AG09319 (cell line): Measurements from ENCODE around the gene CD81.

Experiments used
- DNase-seq: peaks from one replicate; pipeline ENCODE4 v3.0.0-alpha.2; 2010; ENCODE audit warnings: low read depth; ENCODE audit errors: extremely low read depth
- CTCF ChIP-seq: IDR thresholded peaks from 2 replicates; pipeline ENCODE4 v1.5.1; 2011; ENCODE audit warnings: low read depth, mild to moderate bottlenecking, inconsistent platforms, low read length, moderate library complexity

The CD81 gene

GRCh38 chr11:2413742-2414579 is 36.9 kb downstream of the CD81 start:
- no peak for DNase-seq
- no peak for TF ChIP-seq CTCF

- TF ChIP-seq CTCF, result no peak
Observed at GRCh38 chr11:2414616-2415015, 37.5 kb downstream of the CD81 start.

GRCh38 chr11:2415171-2415570 is 38.1 kb downstream of the CD81 start:
- no peak for DNase-seq
- TF ChIP-seq CTCF, result no peak

More at GRCh38 chr11:2414616-2415015, 37.5 kb downstream of the CD81 start:
- no peak for DNase-seq

- no peak; the same call in 1 of the 2 replicates for TF ChIP-seq CTCF
- no peak for DNase-seq
Observed at GRCh38 chr11:2415601-2416380, 38.7 kb downstream of the CD81 start.

GRCh38 chr11:2416765-2417164 is 39.7 kb downstream of the CD81 start:
- no peak for TF ChIP-seq CTCF
- no peak for DNase-seq

GRCh38 chr11:2417856-2418692 is 41.0 kb downstream of the CD81 start:
- TF ChIP-seq CTCF, result no peak
- no peak for DNase-seq
